Testis (tissue), 2 donors: ENCODE measurements around the gene SCAPER.

Experiments used
- CTCF ChIP-seq, 3 experiments: fragments of 450-650 bp in 2 of 3; fragments of 200-600 bp in 1 of 3; sonication (generic) in 1 of 3; IDR thresholded peaks; one replicate each; pipeline ENCODE4 v1.5.1; 2016 to 2019; ENCODE audit warnings: antibody characterized with exemption in 3 of 3, mild to moderate bottlenecking in 2 of 3, moderate library complexity in 1 of 3
- POLR2A ChIP-seq: fragments of 450-650 bp; IDR thresholded peaks from one replicate; pipeline ENCODE4 v1.6.1; 2017; ENCODE audit warnings: antibody characterized with exemption, mild to moderate bottlenecking, moderate library complexity

GRCh38 chr15:76565366-76565765 is 339.8 kb downstream of the SCAPER start:
- TF ChIP-seq CTCF (IDR thresholded peaks at IDR 0.05) (no peak), POLR2A (no peak)
